ENCODE results near the gene B4GALT7. TPM values are rescaled to one million over a fixed set of nuclear protein-coding genes. Genes with fewer than 3 reads are reported as not detected.

The B4GALT7 gene
- total RNA-seq, 1 donor, result 26.8 TPM

DNA sequence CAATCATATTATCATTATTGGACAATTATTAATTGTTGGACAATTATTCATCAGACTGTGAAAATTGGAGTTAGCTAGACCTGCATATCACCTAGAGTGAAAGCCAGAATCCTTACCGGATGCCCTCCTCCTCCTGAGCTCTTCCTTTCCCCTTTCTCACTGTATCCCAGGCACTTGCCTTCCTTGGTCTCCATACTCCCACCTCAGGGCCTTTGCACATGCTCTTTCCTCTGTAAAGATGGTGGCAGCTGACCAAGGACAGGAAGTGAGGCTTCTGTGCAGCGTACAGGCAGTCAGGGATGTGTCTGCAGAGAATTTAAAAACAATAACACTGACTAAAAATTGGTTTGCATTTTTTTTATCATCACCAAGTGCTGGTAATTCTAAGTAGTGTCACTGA is 30.0 kb upstream of the B4GALT7 start:
- Histone ChIP-seq H3K27me3 (ENCODE audit: insufficient read depth, low read length) (no peaks in the 10 kb centered on the region), H2AFZ (ENCODE audit: low read length) (no peak overlapping the region), H3K79me2 (ENCODE audit: insufficient read depth, low read length) (no peaks in the 10 kb centered on the region), H3K4me1 (ENCODE audit: insufficient read depth, low read length) (no peaks in the 10 kb centered on the region), H3K36me3 (ENCODE audit: insufficient read depth, low read length) (no peaks in the 10 kb centered on the region), H3K27ac (ENCODE audit: low read depth, low read length) (no peak overlapping the region), H3K9me3 (ENCODE audit: low read depth, low read length) (no peaks in the 10 kb centered on the region), H4K20me1 (ENCODE audit: insufficient read depth, low read length) (no peaks in the 10 kb centered on the region), H3K4me3 (ENCODE audit: insufficient read depth, low read length) (no peak overlapping the region), H3K4me2 (ENCODE audit: insufficient read depth, low read length) (no peak overlapping the region)
- no peak for DNase-seq (ENCODE audit: insufficient read length, low spot score, missing footprints)
- TF ChIP-seq, protein P1, sequence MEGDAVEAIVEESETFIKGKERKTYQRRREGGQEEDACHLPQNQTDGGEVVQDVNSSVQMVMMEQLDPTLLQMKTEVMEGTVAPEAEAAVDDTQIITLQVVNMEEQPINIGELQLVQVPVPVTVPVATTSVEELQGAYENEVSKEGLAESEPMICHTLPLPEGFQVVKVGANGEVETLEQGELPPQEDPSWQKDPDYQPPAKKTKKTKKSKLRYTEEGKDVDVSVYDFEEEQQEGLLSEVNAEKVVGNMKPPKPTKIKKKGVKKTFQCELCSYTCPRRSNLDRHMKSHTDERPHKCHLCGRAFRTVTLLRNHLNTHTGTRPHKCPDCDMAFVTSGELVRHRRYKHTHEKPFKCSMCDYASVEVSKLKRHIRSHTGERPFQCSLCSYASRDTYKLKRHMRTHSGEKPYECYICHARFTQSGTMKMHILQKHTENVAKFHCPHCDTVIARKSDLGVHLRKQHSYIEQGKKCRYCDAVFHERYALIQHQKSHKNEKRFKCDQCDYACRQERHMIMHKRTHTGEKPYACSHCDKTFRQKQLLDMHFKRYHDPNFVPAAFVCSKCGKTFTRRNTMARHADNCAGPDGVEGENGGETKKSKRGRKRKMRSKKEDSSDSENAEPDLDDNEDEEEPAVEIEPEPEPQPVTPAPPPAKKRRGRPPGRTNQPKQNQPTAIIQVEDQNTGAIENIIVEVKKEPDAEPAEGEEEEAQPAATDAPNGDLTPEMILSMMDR (IDR thresholded peaks at IDR 0.05; ENCODE audit: extremely low read depth, low read depth, low read length), result no peak

DNA sequence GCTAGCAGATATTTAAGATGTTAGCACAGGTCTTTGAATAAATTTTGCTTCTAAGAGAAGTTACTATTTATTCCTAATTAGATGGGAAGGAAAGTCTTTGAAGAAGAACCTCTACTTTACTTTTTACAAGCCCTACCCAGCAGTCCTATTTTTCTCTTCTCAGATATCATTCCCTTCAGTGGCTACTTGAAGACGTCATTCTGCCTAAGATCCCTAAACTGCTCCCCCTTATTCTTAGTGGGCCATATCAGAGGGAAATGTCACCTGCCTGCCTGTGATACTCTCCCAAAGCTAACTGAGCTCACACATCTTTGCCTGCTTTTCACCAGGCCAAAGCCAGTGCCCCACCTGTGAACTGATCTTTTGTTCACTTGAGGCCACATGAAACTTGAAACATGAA is 24.4 kb upstream of the B4GALT7 start:
- no peaks in the 10 kb centered on the region for H3K36me3 ChIP-seq (ENCODE audit: insufficient read depth, low read length)
- no peaks in the 10 kb centered on the region for H3K9me3 ChIP-seq (ENCODE audit: low read depth, low read length)
- TF ChIP-seq, protein P1 (IDR thresholded peaks at IDR 0.05; ENCODE audit: extremely low read depth, low read depth, low read length), result no peak
- no peaks in the 10 kb centered on the region for H4K20me1 ChIP-seq (ENCODE audit: insufficient read depth, low read length)
- H3K27ac ChIP-seq (ENCODE audit: low read depth, low read length), result no peak overlapping the region
- no peak overlapping the region for H3K4me3 ChIP-seq (ENCODE audit: insufficient read depth, low read length)
- peaks cover 3% of the 10 kb centered on the region for H3K27me3 ChIP-seq (ENCODE audit: insufficient read depth, low read length)
- no peaks in the 10 kb centered on the region for H3K79me2 ChIP-seq (ENCODE audit: insufficient read depth, low read length)
- no peak overlapping the region for H2AFZ ChIP-seq (ENCODE audit: low read length)
- H3K4me1 ChIP-seq (ENCODE audit: insufficient read depth, low read length), result no peaks in the 10 kb centered on the region
- DNase-seq (ENCODE audit: insufficient read length, low spot score, missing footprints), result no peak
- no peak overlapping the region for H3K4me2 ChIP-seq (ENCODE audit: insufficient read depth, low read length)

DNA sequence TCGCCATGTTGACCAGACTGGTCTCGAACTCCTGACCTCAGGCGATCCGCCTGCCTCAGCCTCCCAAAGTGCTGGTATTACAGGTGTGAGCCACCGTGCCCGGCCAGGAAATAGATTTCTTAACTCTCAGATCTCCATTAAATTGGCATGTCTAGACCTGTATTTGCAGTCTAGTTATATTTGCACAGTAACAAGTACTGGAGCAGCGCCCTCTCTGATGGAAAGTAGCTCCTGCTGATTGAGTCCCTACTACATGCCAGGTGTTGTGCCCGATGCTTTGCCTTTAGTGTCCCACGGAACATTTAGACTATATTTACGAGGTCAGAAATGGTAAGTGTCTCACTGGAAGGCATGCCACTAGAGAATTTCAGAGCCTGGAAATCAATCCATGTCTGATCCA is 23.8 kb upstream of the B4GALT7 start:
- H3K79me2 ChIP-seq (ENCODE audit: insufficient read depth, low read length), result no peaks in the 10 kb centered on the region
- no peaks in the 10 kb centered on the region for H3K9me3 ChIP-seq (ENCODE audit: low read depth, low read length)
- H3K4me1 ChIP-seq (ENCODE audit: insufficient read depth, low read length), result no peaks in the 10 kb centered on the region
- H3K27me3 ChIP-seq (ENCODE audit: insufficient read depth, low read length), result peaks cover 3% of the 10 kb centered on the region
- no peak overlapping the region for H3K4me2 ChIP-seq (ENCODE audit: insufficient read depth, low read length)
- no peak overlapping the region for H2AFZ ChIP-seq (ENCODE audit: low read length)
- DNase-seq (ENCODE audit: insufficient read length, low spot score, missing footprints), result no peak
- H3K36me3 ChIP-seq (ENCODE audit: insufficient read depth, low read length), result no peaks in the 10 kb centered on the region
- H3K27ac ChIP-seq (ENCODE audit: low read depth, low read length), result no peak overlapping the region
- H3K4me3 ChIP-seq (ENCODE audit: insufficient read depth, low read length), result no peak overlapping the region
- H4K20me1 ChIP-seq (ENCODE audit: insufficient read depth, low read length), result no peaks in the 10 kb centered on the region
- TF ChIP-seq, protein P1 (IDR thresholded peaks at IDR 0.05; ENCODE audit: extremely low read depth, low read depth, low read length), result no peak

- Histone ChIP-seq H4K20me1 (ENCODE audit: insufficient read depth, low read length) (no peaks in the 10 kb centered on the region), H3K4me2 (ENCODE audit: insufficient read depth, low read length) (no peak overlapping the region), H3K36me3 (ENCODE audit: insufficient read depth, low read length) (no peaks in the 10 kb centered on the region), H3K27ac (ENCODE audit: low read depth, low read length) (no peak overlapping the region), H3K4me3 (ENCODE audit: insufficient read depth, low read length) (no peak overlapping the region), H2AFZ (ENCODE audit: low read length) (no peak overlapping the region), H3K27me3 (ENCODE audit: insufficient read depth, low read length) (peaks cover 3% of the 10 kb centered on the region), H3K4me1 (ENCODE audit: insufficient read depth, low read length) (no peaks in the 10 kb centered on the region), H3K9me3 (ENCODE audit: low read depth, low read length) (no peaks in the 10 kb centered on the region), H3K79me2 (ENCODE audit: insufficient read depth, low read length) (no peaks in the 10 kb centered on the region)
- DNase-seq (ENCODE audit: insufficient read length, low spot score, missing footprints), result no peak
- TF ChIP-seq, protein P1 (IDR thresholded peaks at IDR 0.05; ENCODE audit: extremely low read depth, low read depth, low read length), result no peak
These were observed 21.6 kb upstream of the B4GALT7 start for GRCh38 chr5:177578316-177578715.

Measured in osteoblast (primary cell).